Measurements from ENCODE around the gene NCR3LG1.
"Not testable (repeated sequence)": the region's sequence is repeated elsewhere in the genome, so short reads cannot be mapped to it uniquely, and the experiment has no call there.

The NCR3LG1 gene

DNA sequence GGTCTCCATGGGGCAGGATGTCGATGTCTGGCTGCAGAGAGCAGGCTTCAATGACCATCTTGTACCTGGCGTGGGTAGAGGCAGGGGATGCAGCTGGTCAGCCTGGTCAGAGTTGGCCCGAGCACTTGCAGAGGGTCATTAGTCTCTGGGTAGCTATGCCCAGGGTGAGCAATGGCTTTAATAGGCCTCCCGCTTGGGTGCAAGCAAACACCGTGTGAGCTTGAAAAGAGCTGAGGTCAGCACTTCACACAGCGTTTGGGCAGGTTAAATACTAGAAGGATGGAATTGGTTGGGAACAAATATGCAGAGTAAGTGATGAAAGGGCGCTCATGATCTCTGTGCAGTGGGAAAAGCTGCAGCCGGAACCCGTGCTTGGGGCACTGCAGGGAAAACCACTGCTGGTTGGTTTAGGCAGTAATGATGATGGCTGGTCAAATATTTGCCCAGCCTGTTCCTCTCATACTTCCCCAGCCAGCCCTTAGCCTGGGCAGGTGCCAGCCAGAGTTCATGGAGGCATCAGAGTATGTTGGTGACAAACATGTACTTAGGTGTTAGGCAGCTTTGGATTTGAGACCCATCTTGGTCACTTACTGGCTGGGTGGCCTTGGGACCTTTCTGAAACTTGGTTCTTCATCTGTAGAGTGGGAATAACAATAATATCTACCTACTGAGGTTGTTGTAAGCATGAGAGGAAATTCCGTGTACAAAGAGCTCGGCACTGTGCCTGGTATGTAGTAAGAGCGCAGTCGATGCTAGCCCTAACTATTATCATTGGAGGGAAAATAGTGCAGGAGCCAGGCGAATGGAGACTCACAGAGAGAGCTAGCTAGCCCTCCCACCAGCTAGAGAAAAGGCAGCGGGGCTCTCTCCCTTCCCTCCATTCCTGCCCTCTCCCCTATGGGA lies 62.1 kb downstream of the NCR3LG1 start:
- no peak for DNase-seq

DNA sequence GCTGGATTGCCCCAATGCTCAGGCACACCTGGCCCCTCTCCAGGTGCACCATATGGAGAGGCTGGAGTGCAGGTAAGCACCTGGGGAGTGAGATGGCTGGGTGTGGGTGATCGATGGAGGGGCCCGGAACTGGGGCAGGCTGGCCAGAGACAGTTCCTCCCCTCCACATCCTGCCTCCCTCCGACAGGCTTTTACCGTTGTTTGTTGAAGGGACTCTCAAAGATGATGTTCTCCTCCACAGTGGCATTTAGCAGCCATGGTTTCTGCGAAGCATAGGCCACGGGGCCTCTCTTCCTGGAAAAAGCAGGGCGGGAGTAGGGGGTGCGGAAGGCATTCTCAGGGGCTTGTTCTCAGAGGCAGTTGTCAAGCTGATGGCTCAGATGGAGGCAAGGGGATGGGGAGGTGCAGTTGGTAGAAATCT lies 62.7 kb downstream of the NCR3LG1 start:
- no peak for DNase-seq

DNA sequence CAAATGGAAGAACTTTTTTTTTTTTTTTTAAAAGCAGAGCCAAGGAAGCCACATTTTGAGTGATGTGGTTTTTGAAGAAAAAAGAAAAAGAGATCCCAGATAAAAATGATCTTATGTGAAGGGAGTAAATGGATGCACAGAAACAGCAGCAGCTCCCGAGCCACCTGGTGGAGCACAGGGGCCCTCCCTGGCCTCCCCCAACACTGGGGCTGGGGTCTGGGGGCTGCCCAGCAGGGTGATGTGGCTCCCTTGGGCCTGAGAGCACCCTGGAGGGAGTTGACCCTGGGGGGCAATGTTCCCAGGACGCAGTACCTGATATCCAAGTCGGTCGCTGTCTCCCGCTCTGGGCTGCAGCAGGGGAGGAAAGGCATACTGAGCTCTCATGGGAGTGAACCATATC lies 63.4 kb downstream of the NCR3LG1 start:
- DNase-seq = no peak

DNA sequence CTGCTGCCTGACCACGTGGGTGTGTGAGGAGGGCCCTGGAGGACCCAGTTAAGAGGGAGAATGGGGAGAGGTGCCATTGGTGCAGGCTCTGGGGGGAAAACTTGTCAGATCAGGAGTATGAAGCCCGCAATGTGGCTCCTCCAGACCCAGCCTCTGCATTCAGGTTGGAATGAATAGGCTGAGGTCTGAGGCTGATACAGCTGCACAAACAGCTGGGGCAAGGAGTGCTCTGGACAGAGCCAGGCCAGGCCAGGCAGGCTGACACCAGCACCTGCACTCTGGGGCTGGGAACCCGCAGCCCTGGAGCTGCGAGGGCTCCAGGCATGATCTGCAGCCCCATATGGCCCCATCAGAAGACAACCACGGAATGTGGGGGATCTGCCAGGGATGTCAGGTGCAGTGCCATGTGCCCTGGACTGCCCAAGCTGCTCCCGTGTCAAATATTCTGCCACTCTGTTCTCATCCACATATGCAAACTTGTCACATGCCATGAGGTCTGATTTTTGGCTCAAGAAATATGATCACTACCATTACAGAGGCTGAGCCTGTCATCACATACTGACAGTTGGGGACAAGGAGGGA lies 64.0 kb downstream of the NCR3LG1 start:
- no peak for DNase-seq

DNA sequence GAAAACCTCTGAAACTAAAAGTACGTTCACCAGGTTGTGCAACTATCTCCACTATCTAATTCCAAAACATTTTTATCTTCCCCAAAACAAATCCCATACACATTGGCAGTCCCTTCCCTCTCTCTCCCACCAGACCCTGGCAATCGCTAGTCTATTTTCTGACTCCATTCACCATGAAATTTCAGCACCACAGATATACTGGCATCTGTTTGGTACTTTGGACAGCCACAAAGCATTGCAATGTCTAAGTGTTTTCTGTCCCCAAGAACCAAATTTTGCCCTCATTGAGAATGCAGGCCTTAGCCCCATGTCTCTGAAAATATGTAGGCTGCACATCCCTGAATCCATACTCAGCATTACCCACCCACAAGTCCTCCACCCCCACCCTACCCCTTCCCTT lies 64.9 kb downstream of the NCR3LG1 start:
- DNase-seq = no peak

DNA sequence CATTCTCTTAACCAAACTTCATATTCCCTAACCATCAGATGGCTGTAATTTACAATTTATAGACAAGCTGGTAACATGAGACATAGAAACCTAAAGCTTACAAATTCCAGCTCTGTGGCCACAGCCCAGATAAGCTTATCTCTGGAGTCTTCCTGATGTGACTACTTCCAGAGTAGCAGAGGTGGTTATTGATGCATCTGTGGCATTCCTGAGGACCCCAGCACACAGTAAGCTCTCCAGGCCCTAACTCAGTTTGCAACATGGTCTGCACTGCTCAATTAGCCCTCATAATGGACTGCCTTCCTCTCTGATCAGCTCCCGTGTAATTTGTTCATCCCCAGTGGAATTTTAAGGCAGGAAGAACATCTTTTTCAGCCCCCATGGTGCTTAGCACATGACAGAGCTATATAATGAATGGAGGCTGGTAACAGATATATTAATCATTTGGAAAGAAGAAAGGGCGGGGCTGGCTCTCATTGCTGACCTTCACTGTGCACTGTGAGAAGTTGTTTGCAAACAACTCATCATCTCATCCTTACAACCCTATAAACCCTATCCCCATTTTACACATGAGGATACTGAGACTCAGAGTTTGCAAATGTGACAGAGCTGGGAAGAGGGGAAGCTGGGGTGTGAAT lies 67.0 kb downstream of the NCR3LG1 start:
- no peak for DNase-seq

DNA sequence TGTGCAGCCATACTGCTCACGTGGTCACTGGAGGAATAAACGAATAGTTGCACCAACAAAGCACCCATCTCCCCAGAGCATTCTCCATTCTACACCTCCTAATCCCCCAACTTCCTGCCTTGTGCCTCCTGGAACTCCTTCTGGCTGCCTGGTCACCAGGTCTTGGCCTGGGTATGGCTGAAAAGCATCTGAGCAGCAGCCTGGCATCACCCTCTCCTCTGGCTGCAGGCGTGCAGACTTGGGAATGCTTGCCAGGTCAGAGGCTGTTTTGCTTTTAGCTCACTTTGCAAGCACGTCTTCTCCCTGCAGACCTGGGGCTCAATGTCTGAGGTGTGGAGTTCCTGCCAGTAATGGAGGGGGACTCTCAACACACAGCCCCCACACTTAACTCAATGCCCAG lies 70.2 kb downstream of the NCR3LG1 start:
- no peak for DNase-seq

DNA sequence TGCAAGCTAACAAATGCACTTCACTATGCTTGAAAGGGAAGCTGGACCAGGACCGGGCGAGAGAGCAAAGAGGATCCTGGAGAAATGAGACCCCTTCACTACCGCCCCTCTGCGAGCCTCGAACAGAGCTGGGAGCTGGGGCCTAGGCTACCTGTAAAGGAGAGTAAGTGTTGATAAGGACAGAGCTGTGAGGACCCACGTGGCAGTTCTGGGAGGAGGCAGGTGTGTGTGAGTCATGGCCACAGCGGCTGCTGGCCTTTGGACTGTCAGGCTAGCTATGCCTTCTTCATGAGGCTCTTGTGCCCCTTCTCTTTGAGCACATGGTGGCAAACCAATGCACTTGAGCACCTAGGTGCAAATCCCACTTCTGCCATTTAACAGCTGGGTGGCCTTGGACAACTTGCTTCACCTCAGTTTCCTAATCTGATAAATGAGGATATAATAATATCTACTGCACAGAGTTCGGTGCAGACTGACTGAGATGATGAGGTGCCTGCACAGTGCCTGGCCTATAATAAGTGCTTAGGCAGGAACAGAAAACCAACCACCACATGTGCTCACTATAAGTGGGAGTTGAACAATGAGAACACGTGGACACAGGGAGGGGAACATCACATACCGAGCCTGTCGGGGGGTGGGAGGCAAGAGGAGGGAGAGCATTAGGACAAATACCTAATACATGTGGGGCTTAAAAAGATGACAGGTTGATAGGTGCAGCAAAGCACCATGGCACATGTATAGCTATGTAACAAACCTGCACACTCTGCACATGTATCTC lies 72.1 kb downstream of the NCR3LG1 start:
- DNase-seq = no peak

DNA sequence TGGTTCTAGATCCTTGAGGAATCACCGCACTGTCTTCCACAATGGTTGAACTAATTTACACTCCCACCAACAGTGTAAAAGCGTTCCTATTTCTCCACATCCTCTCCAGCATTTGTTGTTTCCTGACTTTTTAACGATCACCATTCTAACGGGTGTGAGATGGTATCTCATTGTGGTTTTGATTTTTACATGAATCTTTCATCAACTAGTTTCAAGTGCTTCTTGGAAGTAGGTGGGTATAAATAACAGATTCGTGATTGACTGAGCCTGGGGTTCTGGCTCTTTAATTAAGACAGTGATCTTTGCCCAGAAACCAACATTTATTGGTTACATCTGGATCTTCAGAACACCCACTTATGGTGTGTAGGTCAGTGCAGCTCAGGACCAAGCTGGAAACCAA lies 74.6 kb downstream of the NCR3LG1 start:
- DNase-seq = not testable (repeated sequence)
